DND-41 (cell line): ENCODE results near the gene LUM.

ENCODE experiments used
- ATAC-seq: fragments of 200-7000 bp; cut with Tn5 transposase; 3 replicates; pipeline ENCODE4 v1.9.1; 2021; ENCODE audit warnings: low read depth; ENCODE audit not compliant: insufficient read depth
- DNase-seq: peaks from one replicate; pipeline ENCODE4 v3.0.0-alpha.2; 2020
- H2AFZ ChIP-seq: 2 replicates; pipeline ENCODE4 v1.6.0; 2012; ENCODE audit warnings: low read depth, low read length
- H3K27ac ChIP-seq: 2 replicates; pipeline ENCODE4 v1.5.1; 2012; ENCODE audit warnings: low read length, inconsistent platforms
- H3K27me3 ChIP-seq: fragments of 200-600 bp; sonication (generic); 2 replicates; pipeline ENCODE4 v1.6.0; 2012; ENCODE audit warnings: low read length, mild to moderate bottlenecking, inconsistent platforms; ENCODE audit not compliant: insufficient read depth, poor library complexity
- H3K36me3 ChIP-seq: 2 replicates; pipeline ENCODE4 v1.5.1; 2012; ENCODE audit warnings: low read length, inconsistent platforms; ENCODE audit not compliant: insufficient read depth
- H3K4me1 ChIP-seq: 2 replicates; pipeline ENCODE4 v1.5.1; 2012; ENCODE audit warnings: mild to moderate bottlenecking, low read length; ENCODE audit not compliant: insufficient read depth
- H3K4me2 ChIP-seq: 2 replicates; pipeline ENCODE4 v1.6.0; 2012; ENCODE audit warnings: mild to moderate bottlenecking, moderate library complexity, low read length, inconsistent platforms; ENCODE audit not compliant: insufficient read depth
- H3K4me3 ChIP-seq, 2 experiments: fragments of 200-600 bp in 1 of 2; shearing (Covaris generic) in 1 of 2; 2 replicates each; pipeline ENCODE4 v1.5.1; 2012 to 2016; ENCODE audit warnings: inconsistent platforms in 2 of 2, low read length in 2 of 2, mild to moderate bottlenecking in 2 of 2, low read depth in 1 of 2, moderate library complexity in 1 of 2
- H3K79me2 ChIP-seq: 2 replicates; pipeline ENCODE4 v1.6.0; 2012; ENCODE audit warnings: low read length, inconsistent platforms; ENCODE audit not compliant: insufficient read depth
- H3K9ac ChIP-seq: 2 replicates; pipeline ENCODE4 v1.6.0; 2012; ENCODE audit warnings: low read depth, mild to moderate bottlenecking, inconsistent platforms, low read length, moderate library complexity
- H3K9me3 ChIP-seq: 2 replicates; pipeline ENCODE4 v1.5.1; 2012; ENCODE audit warnings: low read length, moderate library complexity, mild to moderate bottlenecking, inconsistent platforms; ENCODE audit not compliant: insufficient read depth, severe bottlenecking
- H4K20me1 ChIP-seq: 2 replicates; pipeline ENCODE4 v1.6.0; 2012; ENCODE audit warnings: low read length; ENCODE audit not compliant: insufficient read depth
- EZH2 ChIP-seq: IDR thresholded peaks from 3 replicates; pipeline ENCODE4 v1.6.1; 2012; ENCODE audit warnings: borderline replicate concordance, low read depth, mild to moderate bottlenecking, moderate library complexity, low read length, inconsistent platforms; ENCODE audit not compliant: severe bottlenecking
- TF ChIP-seq, protein P1 (sequence below): IDR thresholded peaks from 2 replicates; pipeline ENCODE4 v1.5.1; 2012; ENCODE audit warnings: borderline replicate concordance, low read length, moderate library complexity, mild to moderate bottlenecking; ENCODE audit not compliant: poor library complexity, severe bottlenecking; ENCODE audit errors: extremely low read depth

LUM gene

DNA sequence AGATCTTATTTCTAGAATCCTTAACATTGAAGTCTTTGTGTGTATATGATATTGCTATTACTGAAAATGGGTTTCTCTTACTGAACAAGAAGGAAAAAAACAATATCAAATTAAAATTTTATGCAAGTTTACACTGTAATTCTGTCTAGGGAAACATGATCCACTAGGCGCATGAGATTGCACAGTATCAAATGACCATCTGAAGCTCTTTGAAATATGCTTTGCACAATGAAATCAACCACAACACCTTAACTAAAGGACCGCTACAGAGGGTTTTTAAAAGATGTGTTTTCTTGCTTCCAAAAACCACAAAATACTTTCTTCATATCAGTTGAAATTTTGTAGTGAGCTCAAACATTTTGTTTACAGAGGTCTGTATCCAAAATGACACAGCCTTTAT, 38.4 kb downstream of the LUM start:
- Histone ChIP-seq H3K4me1 (no peaks in the 10 kb centered on the region), H3K36me3 (no peaks in the 10 kb centered on the region), H3K9ac (no peak overlapping the region), H3K9me3 (no peaks in the 10 kb centered on the region), H3K27ac (no peak overlapping the region), H3K79me2 (no peaks in the 10 kb centered on the region), H3K4me2 (no peak overlapping the region), H4K20me1 (no peaks in the 10 kb centered on the region), H3K4me3 (no peak overlapping the region), H2AFZ (no peak overlapping the region), H3K27me3 (peaks cover 5% of the 10 kb centered on the region)
- ATAC-seq (no peak), DNase-seq (no peak)
- no peak for TF ChIP-seq EZH2
- TF ChIP-seq, protein P1, sequence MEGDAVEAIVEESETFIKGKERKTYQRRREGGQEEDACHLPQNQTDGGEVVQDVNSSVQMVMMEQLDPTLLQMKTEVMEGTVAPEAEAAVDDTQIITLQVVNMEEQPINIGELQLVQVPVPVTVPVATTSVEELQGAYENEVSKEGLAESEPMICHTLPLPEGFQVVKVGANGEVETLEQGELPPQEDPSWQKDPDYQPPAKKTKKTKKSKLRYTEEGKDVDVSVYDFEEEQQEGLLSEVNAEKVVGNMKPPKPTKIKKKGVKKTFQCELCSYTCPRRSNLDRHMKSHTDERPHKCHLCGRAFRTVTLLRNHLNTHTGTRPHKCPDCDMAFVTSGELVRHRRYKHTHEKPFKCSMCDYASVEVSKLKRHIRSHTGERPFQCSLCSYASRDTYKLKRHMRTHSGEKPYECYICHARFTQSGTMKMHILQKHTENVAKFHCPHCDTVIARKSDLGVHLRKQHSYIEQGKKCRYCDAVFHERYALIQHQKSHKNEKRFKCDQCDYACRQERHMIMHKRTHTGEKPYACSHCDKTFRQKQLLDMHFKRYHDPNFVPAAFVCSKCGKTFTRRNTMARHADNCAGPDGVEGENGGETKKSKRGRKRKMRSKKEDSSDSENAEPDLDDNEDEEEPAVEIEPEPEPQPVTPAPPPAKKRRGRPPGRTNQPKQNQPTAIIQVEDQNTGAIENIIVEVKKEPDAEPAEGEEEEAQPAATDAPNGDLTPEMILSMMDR, result no peak

DNA sequence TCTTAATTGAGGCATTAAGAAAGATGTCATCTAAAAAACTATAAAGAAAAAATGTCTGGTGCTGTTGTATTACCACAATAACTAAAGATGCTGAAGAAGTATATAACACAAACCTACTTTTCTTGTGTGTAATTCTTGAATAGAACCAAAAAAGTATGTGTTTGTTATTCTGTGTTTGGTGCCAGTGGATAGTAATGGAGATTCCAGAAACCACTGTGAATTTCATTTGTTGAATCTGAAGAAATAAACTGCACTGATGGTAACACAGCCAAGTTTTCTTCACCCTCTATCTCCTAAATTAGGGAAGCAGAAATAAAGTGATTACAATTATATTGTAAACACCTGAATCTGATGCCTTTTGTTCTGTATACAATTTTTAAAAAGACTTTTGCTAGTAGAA, 40.4 kb downstream of the LUM start:
- H3K9me3 ChIP-seq, result no peaks in the 10 kb centered on the region
- no peak overlapping the region for H3K4me2 ChIP-seq
- no peaks in the 10 kb centered on the region for H3K4me1 ChIP-seq
- no peak overlapping the region for H3K27ac ChIP-seq
- ATAC-seq (no peak), DNase-seq (no peak)
- no peaks in the 10 kb centered on the region for H3K79me2 ChIP-seq
- H3K4me3 ChIP-seq, result no peak overlapping the region
- no peaks in the 10 kb centered on the region for H4K20me1 ChIP-seq
- H3K27me3 ChIP-seq, result no peaks in the 10 kb centered on the region
- no peaks in the 10 kb centered on the region for H3K36me3 ChIP-seq
- no peak for TF ChIP-seq EZH2
- no peak overlapping the region for H3K9ac ChIP-seq
- no peak overlapping the region for H2AFZ ChIP-seq

DNA sequence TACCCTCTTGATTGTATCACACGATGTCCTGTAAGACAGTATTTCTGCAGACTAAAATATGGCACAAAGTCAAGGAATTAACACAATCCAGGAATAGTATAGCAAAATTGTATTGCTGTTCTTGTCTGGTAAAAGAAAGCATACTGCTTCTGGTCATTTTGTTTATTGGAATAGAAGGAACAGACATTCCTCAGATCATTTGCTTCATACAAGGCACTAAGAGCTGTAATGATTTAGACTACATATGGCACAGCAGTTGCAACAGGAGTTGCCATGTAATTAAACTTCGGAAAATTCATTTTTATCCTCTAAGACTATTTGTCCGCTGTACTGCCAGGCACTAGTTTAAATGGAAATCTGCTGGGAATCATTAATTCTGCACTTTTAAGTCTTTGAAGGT, 45.9 kb downstream of the LUM start:
- Histone ChIP-seq H3K9me3 (no peaks in the 10 kb centered on the region), H4K20me1 (no peaks in the 10 kb centered on the region), H3K27me3 (no peaks in the 10 kb centered on the region), H2AFZ (no peak overlapping the region), H3K79me2 (no peaks in the 10 kb centered on the region), H3K36me3 (no peaks in the 10 kb centered on the region), H3K27ac (no peak overlapping the region), H3K4me3 (no peak overlapping the region), H3K4me1 (no peaks in the 10 kb centered on the region), H3K9ac (no peak overlapping the region), H3K4me2 (no peak overlapping the region)
- DNase-seq (no peak), ATAC-seq (no peak)
- TF ChIP-seq EZH2, result no peak
- TF ChIP-seq, protein P1, result no peak

DNA sequence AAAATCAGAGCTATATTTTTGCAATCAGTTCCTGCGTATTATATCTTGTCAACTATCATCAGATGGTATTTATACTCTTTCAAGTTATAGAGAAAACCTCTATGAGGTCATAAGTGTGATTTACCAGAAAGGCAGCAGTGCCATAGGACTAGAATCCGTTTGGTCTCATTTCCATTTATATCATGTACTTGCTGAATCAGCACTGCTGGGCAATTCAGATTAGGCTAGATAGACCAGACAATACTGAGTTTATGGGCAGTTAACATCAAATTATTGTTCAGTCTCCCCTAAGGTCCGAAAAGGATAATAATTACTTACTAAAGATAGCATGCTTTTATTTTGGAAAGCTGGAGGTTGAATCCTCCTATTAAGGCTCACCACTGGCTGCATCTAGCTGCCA, 46.7 kb downstream of the LUM start:
- Histone ChIP-seq H3K36me3 (no peaks in the 10 kb centered on the region), H3K79me2 (no peaks in the 10 kb centered on the region), H3K27ac (no peak overlapping the region), H2AFZ (no peak overlapping the region), H4K20me1 (no peaks in the 10 kb centered on the region), H3K4me3 (no peak overlapping the region), H3K4me2 (no peak overlapping the region), H3K9ac (no peak overlapping the region), H3K9me3 (no peaks in the 10 kb centered on the region), H3K4me1 (no peaks in the 10 kb centered on the region), H3K27me3 (no peaks in the 10 kb centered on the region)
- no peak for TF ChIP-seq EZH2
- TF ChIP-seq, protein P1, result no peak
- ATAC-seq, result no peak
- DNase-seq, result no peak
